ENCODE results near the gene SEMA4F. TPM values are rescaled to one million over a fixed set of nuclear protein-coding genes. Genes with fewer than 3 reads are reported as not detected.

SEMA4F gene
- total RNA-seq = 10.8 TPM
- polyA plus RNA-seq (ENCODE audit: insufficient read depth, low read depth, low replicate concordance) = 5.2 TPM
- long read RNA-seq, donor 1, full-length matches to known transcripts = 1 of 1 reads
- long read RNA-seq, donor 1, partial matches to known transcripts = 0 of 1 reads
- long read RNA-seq, donor 1, other reads (novel, unspliced or antisense) = 0 of 1 reads
- long read RNA-seq, donor 2 = 0 reads
- long read RNA-seq, donor 3 = 0 reads
- long read RNA-seq, donor 4, full-length matches to known transcripts = 1 of 1 reads
- long read RNA-seq, donor 4, partial matches to known transcripts = 0 of 1 reads
- long read RNA-seq, donor 4, other reads (novel, unspliced or antisense) = 0 of 1 reads
- long read RNA-seq, donor 5 = 0 reads
- long read RNA-seq, donor 6 = 0 reads
- long read RNA-seq, donor 7, full-length matches to known transcripts = 5 of 14 reads
- long read RNA-seq, donor 7, partial matches to known transcripts = 3 of 14 reads
- long read RNA-seq, donor 7, other reads (novel, unspliced or antisense) = 6 of 14 reads
- long read RNA-seq, donor 8 = 0 reads
- long read RNA-seq, donor 9, full-length matches to known transcripts = 1 of 1 reads
- long read RNA-seq, donor 9, partial matches to known transcripts = 0 of 1 reads
- long read RNA-seq, donor 9, other reads (novel, unspliced or antisense) = 0 of 1 reads
- long read RNA-seq, donor 10 = 0 reads

GRCh38 chr2:74653985-74654882 is at the start of gene SEMA4F:
SEMA4F (plus strand) TSS chr2:74654247; CDS start chr2:74654377, 130 bp downstream.
- Histone ChIP-seq H3K9me3 (ENCODE audit: control insufficient read depth in 2 of 3, insufficient read depth in 1 of 3, low read length in 3 of 3) (no peaks in the 10 kb centered on the region), H3K36me3 (ENCODE audit: control insufficient read depth in 2 of 3, insufficient read depth in 3 of 3, low read length in 3 of 3) (no peaks in the 10 kb centered on the region), H3K4me1 (ENCODE audit: control insufficient read depth in 2 of 3, insufficient read depth in 2 of 3, low read depth in 1 of 3, low read length in 3 of 3) (peaks cover 0 to 4% (median 0%) of the 10 kb centered on the region in 3 donors), H3K4me3 (ENCODE audit: low read length in 3 of 3) (peak within 1 kb of the TSS; percentile 64 to 83 (median 82)), H3K27me3 (ENCODE audit: control insufficient read depth, insufficient read depth, low read length) (no peaks in the 10 kb centered on the region), H3K9ac (ENCODE audit: low read length in 3 of 3) (peak within 1 kb of the TSS; percentile 37 to 72 (median 47)), H3K27ac (ENCODE audit: low read depth in 2 of 2, low read length in 2 of 2) (no peak within 1 kb of the TSS)
- no peak for TF ChIP-seq CTCF (IDR thresholded peaks at IDR 0.05; ENCODE audit: borderline replicate concordance, extremely low read depth, insufficient read depth)
- DNase-seq = peak; percentile 98 to 99 (median 98)
- intact Hi-C loops (cut with DNase I) = no loop called here
- peak; percentile 85 for FAIRE-seq

GRCh38 chr2:74606927-74607326 is 47.1 kb upstream of the SEMA4F start:
- Histone ChIP-seq H3K9me3 (ENCODE audit: control insufficient read depth in 2 of 3, insufficient read depth in 1 of 3, low read length in 3 of 3) (no peaks in the 10 kb centered on the region), H3K27me3 (ENCODE audit: control insufficient read depth, insufficient read depth, low read length) (no peaks in the 10 kb centered on the region), H3K9ac (ENCODE audit: low read length in 3 of 3) (no peak overlapping the region), H3K4me3 (ENCODE audit: low read length in 3 of 3) (no peak overlapping the region), H3K36me3 (ENCODE audit: control insufficient read depth in 2 of 3, insufficient read depth in 3 of 3, low read length in 3 of 3) (no peaks in the 10 kb centered on the region), H3K27ac (ENCODE audit: low read depth in 2 of 2, low read length in 2 of 2) (no peak overlapping the region), H3K4me1 (ENCODE audit: control insufficient read depth in 2 of 3, insufficient read depth in 2 of 3, low read depth in 1 of 3, low read length in 3 of 3) (no peaks in the 10 kb centered on the region)
- DNase-seq (no peak), FAIRE-seq (no peak)
- intact Hi-C loops (cut with DNase I) = no loop called here
- TF ChIP-seq CTCF (IDR thresholded peaks at IDR 0.05; ENCODE audit: borderline replicate concordance, extremely low read depth, insufficient read depth) = no peak

GRCh38 chr2:74617122-74617521 is 36.9 kb upstream of the SEMA4F start:
- Histone ChIP-seq H3K9ac (ENCODE audit: low read length in 3 of 3) (no peak overlapping the region), H3K4me1 (ENCODE audit: control insufficient read depth in 2 of 3, insufficient read depth in 2 of 3, low read depth in 1 of 3, low read length in 3 of 3) (no peaks in the 10 kb centered on the region), H3K27me3 (ENCODE audit: control insufficient read depth, insufficient read depth, low read length) (no peaks in the 10 kb centered on the region), H3K36me3 (ENCODE audit: control insufficient read depth in 2 of 3, insufficient read depth in 3 of 3, low read length in 3 of 3) (no peaks in the 10 kb centered on the region), H3K9me3 (ENCODE audit: control insufficient read depth in 2 of 3, insufficient read depth in 1 of 3, low read length in 3 of 3) (no peaks in the 10 kb centered on the region), H3K4me3 (ENCODE audit: low read length in 3 of 3) (no peak overlapping the region), H3K27ac (ENCODE audit: low read depth in 2 of 2, low read length in 2 of 2) (no peak overlapping the region)
- no peak for TF ChIP-seq CTCF (IDR thresholded peaks at IDR 0.05; ENCODE audit: borderline replicate concordance, extremely low read depth, insufficient read depth)
- FAIRE-seq (no peak), DNase-seq (no peak)
- intact Hi-C loops (cut with DNase I) = no loop called here

All from kidney (tissue), 22 donors.